ENCODE data around the gene BABAM2. TPM values are rescaled to one million over a fixed set of nuclear protein-coding genes. Genes with fewer than 3 reads are reported as not detected.
"Not testable (repeated sequence)": the region's sequence is repeated elsewhere in the genome, so short reads cannot be mapped to it uniquely, and the experiment has no call there.

Gene BABAM2
- total RNA-seq, 1 experiment from 2014 or later: 27.1 TPM

- H3K27ac Mint-ChIP-seq: no peak overlapping the region
- no peak overlapping the region for H2BK5ac ChIP-seq (ENCODE audit: insufficient read length, low read length)
- no peaks in the 10 kb centered on the region for H3K9me3 ChIP-seq (ENCODE audit: control insufficient read depth, low read depth, low read length)
- H4K91ac ChIP-seq (ENCODE audit: insufficient read length, low read depth, low read length): no peak overlapping the region
- no peaks in the 10 kb centered on the region for H3K23me2 ChIP-seq (ENCODE audit: insufficient read length, low read depth, low read length, poor library complexity, severe bottlenecking)
- no peaks in the 10 kb centered on the region for H3K27me3 Mint-ChIP-seq (ENCODE audit: low read depth)
- no peak overlapping the region for H2BK15ac ChIP-seq (ENCODE audit: low read depth, low read length)
- no peak overlapping the region for H2BK20ac ChIP-seq (ENCODE audit: low read depth, low read length, poor library complexity, severe bottlenecking)
- no peak overlapping the region for H3K18ac ChIP-seq (ENCODE audit: insufficient read length, low read depth, low read length)
- H3K56ac ChIP-seq (ENCODE audit: insufficient read length, low read depth, low read length): no peak overlapping the region
- no peak overlapping the region for H3K27ac ChIP-seq (ENCODE audit: insufficient read length, low read depth, low read length)
- no peak for DNase-seq
- H3K4me2 ChIP-seq (ENCODE audit: insufficient read depth, insufficient read length, low read length): no peak overlapping the region
- H2AK5ac ChIP-seq (ENCODE audit: insufficient read length, low read length): no peak overlapping the region
- H3K4me3 Mint-ChIP-seq: no peak overlapping the region
- no peak overlapping the region for H3K9ac ChIP-seq (ENCODE audit: extremely low read depth, insufficient read length, low read length)
- no peaks in the 10 kb centered on the region for H3K36me3 Mint-ChIP-seq (ENCODE audit: insufficient read depth in 1 of 3, low read depth in 3 of 3)
- H2AFZ ChIP-seq (ENCODE audit: low read length): no peak overlapping the region
- TF ChIP-seq CTCF (conservative IDR thresholded peaks at IDR 0.05): no peak
- no CpG with 5 or more reads among the region's 2 CpGs for WGBS (ENCODE audit: extremely low coverage, insufficient read length, low lambda C conversion rate)
- H2BK12ac ChIP-seq (ENCODE audit: insufficient read length, low read depth, low read length): no peak overlapping the region
- no peak overlapping the region for H2BK120ac ChIP-seq (ENCODE audit: low read depth, low read length, poor library complexity, severe bottlenecking)
- no peaks in the 10 kb centered on the region for H3K27me3 ChIP-seq (ENCODE audit: insufficient read depth, low read length)
- no peaks in the 10 kb centered on the region for H3K79me2 ChIP-seq (ENCODE audit: insufficient read depth, low read length)
- H3K4ac ChIP-seq (ENCODE audit: low read depth, low read length): no peak overlapping the region
- no peak overlapping the region for H3K23ac ChIP-seq (ENCODE audit: insufficient read length, low read depth, low read length)
- no peaks in the 10 kb centered on the region for H3K79me1 ChIP-seq (ENCODE audit: insufficient read depth, low read depth, low read length, poor library complexity, severe bottlenecking)
- no peak overlapping the region for H4K8ac ChIP-seq (replicated peaks; ENCODE audit: insufficient read length, low read depth, low read length)
- no peaks in the 10 kb centered on the region for H3K9me3 Mint-ChIP-seq
- H3K4me1 ChIP-seq (ENCODE audit: insufficient read depth, low read length): no peaks in the 10 kb centered on the region
- no peak overlapping the region for H3T11ph ChIP-seq (ENCODE audit: low read length)
- H4K20me1 ChIP-seq (ENCODE audit: control insufficient read depth, insufficient read depth, insufficient read length): no peaks in the 10 kb centered on the region
- no peak overlapping the region for H3K14ac ChIP-seq (ENCODE audit: insufficient read depth, low read length)
- H3K4me1 Mint-ChIP-seq: no peaks in the 10 kb centered on the region
- no peak overlapping the region for H4K5ac ChIP-seq (ENCODE audit: insufficient read length, low read depth, low read length)
Measured at GRCh38 chr2:28108143-28108542, 217.6 kb downstream of the BABAM2 start.

DNA sequence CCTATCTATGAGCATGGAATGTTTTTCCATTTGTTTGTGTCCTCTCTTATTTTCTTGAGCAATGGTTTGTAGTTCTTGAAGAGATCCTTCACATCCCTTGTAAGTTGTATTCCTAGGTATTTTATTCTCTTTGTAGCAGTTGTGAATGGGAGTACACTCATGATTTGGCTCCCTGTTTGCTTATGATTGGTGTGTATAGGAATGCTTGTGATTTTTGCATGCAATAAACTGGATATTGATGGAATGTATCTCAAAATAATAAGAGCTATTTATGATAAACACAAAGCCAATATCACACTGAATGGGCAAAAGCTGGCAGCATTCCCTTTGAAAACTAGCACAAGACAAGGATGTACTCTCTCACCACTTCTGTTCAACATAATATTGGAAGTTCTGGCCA lies 223.2 kb downstream of the BABAM2 start:
- H3K4ac ChIP-seq (ENCODE audit: low read depth, low read length); H3K4me1 ChIP-seq (ENCODE audit: insufficient read depth, low read length); H3K4me1 Mint-ChIP-seq; DNase-seq; H2BK20ac ChIP-seq (ENCODE audit: low read depth, low read length, poor library complexity, severe bottlenecking); H2AFZ ChIP-seq (ENCODE audit: low read length); H4K8ac ChIP-seq (replicated peaks; ENCODE audit: insufficient read length, low read depth, low read length); H3K27ac Mint-ChIP-seq; H3K9me3 ChIP-seq (ENCODE audit: control insufficient read depth, low read depth, low read length); H3K56ac ChIP-seq (ENCODE audit: insufficient read length, low read depth, low read length); H2BK120ac ChIP-seq (ENCODE audit: low read depth, low read length, poor library complexity, severe bottlenecking); H3K9me3 Mint-ChIP-seq; H3K36me3 Mint-ChIP-seq (ENCODE audit: insufficient read depth in 1 of 3, low read depth in 3 of 3); H2BK12ac ChIP-seq (ENCODE audit: insufficient read length, low read depth, low read length); H3K4me2 ChIP-seq (ENCODE audit: insufficient read depth, insufficient read length, low read length); H3K23me2 ChIP-seq (ENCODE audit: insufficient read length, low read depth, low read length, poor library complexity, severe bottlenecking); H2AK5ac ChIP-seq (ENCODE audit: insufficient read length, low read length); H3K14ac ChIP-seq (ENCODE audit: insufficient read depth, low read length); H4K5ac ChIP-seq (ENCODE audit: insufficient read length, low read depth, low read length); H3K9ac ChIP-seq (ENCODE audit: extremely low read depth, insufficient read length, low read length); H3K79me1 ChIP-seq (ENCODE audit: insufficient read depth, low read depth, low read length, poor library complexity, severe bottlenecking); H4K20me1 ChIP-seq (ENCODE audit: control insufficient read depth, insufficient read depth, insufficient read length); H2BK5ac ChIP-seq (ENCODE audit: insufficient read length, low read length); H3K79me2 ChIP-seq (ENCODE audit: insufficient read depth, low read length); H3K27me3 Mint-ChIP-seq (ENCODE audit: low read depth); H3T11ph ChIP-seq (ENCODE audit: low read length); H2BK15ac ChIP-seq (ENCODE audit: low read depth, low read length); H3K4me3 Mint-ChIP-seq; H3K27me3 ChIP-seq (ENCODE audit: insufficient read depth, low read length); H3K18ac ChIP-seq (ENCODE audit: insufficient read length, low read depth, low read length); H4K91ac ChIP-seq (ENCODE audit: insufficient read length, low read depth, low read length); H3K27ac ChIP-seq (ENCODE audit: insufficient read length, low read depth, low read length); H3K23ac ChIP-seq (ENCODE audit: insufficient read length, low read depth, low read length): not testable (repeated sequence)

Measured in H9 (cell line).